ENCODE results near the gene CLUH.
"Not testable (repeated sequence)": the region's sequence is repeated elsewhere in the genome, so short reads cannot be mapped to it uniquely, and the experiment has no call there.

CLUH gene

DNA sequence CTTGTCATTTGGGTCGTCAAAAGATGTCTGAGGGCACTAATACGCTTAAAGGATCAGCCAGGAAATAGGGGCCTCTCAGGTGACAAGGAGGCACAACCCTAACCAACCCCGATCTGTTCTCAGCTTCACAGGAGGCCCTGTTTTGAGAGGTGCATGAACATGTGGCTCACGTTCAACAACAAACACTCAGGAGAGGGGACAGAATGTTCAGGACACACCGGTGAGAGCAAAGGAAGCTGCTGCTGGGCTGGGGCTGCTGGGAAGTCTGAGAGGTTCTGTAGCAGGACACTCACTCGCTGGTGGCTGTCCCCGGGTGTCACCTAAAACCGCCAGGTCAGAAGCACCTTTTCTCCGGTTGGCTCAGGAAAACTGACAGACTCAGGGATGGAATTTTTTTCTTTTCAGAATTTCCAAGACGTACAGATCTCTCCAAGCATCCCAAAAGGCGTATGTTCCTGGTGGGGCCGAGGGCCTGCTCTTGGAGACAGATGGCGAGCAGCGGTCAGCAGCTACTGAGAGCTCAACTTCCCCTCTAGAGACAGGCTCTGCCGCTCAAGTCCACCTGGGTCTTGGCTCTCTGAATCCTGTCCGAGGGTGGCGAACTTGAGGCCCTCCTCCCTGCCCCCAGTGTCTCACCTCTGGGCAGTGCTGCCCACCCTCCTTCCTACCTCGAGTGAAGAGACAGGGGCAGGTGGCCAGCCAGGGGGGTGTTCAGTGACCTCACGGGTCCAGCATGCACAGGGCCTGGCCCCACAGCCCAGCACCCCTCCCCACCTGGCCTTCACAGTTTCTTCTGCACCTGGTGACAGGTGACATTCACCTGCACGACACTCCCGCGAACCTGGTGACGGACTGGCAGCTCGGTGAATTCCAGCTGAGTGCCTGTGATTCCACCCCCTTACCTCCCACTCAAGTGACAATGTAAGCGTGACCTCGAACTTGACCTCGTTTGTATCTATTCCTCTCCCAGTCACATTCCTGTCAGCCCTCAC lies 22.9 kb downstream of the CLUH start:
- DNase-seq (ENCODE audit: low spot score): no peak

DNA sequence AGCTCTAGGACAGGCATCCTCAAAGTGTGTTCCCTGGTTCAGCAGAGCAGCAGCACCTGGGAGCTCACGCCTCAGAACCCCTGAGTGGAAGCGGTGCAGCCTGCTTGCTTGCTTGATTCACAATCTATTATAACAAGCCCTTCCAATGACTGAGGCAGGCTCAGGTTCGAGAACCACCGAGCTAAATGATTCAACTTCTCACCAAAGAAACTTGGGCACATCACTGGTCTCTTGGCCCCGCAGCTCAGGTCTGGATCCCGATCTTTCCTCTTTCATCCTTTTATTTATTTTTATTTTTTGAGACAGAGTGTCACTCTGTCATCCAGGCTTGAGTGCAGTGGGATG lies 24.5 kb downstream of the CLUH start:
- no peak for DNase-seq (ENCODE audit: low spot score)

DNA sequence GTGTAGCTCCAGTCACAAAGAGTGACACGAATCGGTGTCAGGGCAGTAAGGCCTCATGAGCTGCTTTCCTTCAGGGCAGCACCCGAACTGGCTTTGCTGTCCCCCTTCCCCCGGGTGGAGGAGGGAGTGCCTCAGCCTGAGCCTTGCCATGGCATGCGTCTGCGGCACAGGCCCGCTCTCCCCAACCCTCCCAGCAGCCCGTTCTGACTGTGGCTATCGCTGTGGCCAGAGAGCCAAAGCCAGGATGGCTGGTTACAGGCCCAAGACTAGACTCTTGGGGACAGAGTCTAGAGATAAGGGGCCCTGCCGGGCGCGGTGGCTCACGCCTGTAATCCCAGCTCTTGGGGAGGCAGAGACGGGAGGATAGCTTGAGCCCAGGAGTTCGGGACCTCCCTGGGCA lies 25.9 kb downstream of the CLUH start:
- DNase-seq (ENCODE audit: low spot score): no peak

DNA sequence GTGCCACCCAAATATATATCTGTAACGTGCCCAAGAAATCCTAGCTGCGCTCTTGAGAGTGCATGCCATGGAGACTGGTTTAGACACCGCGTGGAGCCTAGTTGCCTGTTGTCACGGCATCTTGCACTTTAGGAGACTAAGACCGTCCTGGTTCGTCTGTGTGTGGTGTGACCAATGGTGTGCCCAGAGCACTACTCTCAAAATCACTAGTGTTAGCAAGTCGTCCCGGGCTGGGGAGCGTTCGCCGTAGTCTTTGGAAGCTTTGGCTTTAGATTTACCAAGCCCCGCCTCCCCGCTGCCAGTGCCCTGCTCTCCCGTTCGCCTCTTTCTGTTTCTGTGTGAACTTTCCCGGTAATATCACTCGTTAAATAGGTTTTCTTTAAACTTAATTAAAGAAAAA lies 27.0 kb downstream of the CLUH start:
- DNase-seq (ENCODE audit: low spot score): no peak

DNA sequence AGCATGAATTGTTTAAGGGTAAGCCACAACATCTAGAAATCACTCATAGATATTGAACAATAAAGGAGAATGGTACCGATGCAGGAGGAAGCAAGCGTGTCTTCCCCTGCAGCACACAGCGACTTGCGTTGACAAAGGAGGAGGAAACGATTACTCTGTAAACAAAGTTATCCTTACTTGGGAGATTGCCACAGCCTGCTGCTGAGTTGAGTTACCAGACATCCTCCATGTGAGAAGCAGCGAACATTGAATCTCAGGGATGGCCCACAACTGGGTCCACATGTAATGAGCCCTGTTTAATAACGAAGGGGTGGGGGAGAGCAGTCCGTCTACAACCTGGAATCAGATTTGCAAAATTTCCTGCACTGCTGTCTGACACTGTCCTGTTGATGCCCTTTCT lies 27.7 kb downstream of the CLUH start:
- DNase-seq (ENCODE audit: low spot score): no peak

DNA sequence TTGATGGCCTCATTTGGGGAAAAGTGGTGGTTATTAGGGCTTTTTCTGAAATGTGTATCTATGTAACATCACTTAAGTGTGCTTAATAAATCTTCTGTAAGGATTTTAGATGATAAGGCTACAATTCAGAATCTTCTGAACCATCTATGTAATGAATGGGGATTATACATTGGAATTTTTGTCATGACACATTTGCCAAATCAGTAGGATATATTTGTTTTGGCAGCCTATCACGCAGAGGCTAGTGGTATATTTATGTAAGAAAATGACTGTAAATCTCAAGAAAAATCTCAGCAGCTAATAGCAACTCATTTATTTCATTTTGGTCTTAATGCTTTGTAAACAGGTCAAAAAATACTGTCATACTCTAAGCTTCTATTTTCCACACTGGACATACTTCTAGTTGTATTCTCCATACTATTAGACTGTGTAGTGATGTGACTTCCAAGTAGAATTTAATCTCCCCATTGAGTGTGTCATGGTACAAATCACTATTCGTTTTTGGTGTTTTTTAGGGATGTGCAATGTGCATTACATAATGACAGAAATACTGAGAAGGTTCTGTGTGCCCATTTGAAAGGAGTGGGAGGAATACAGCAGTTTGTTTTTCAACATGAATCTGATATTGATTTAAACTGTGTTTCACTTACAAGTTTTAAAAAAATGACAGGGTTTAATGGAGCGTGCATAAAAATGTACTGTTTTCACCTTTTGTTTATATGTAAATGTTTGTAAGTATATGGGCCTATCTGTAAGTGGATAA lies 29.2 kb downstream of the CLUH start:
- no peak for DNase-seq (ENCODE audit: low spot score)

DNA sequence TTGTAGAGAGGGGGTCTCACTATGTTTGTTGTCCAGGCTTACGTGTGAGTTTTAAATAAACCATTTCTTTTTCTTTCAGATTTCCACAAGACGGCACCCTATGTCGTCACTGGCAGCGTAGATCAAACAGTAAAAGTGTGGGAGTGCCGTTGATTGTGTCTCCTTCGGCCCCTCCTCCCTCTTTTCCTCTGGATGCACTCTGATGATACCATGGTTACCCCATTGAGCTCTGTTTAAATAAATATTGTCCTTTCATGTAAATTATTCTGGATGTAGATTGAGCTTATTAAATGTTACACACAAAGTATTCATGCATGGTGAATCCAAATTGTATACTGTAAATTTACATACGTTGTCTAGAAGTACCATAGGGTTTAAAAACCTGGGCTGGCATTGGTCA lies 29.9 kb downstream of the CLUH start:
- no peak for DNase-seq (ENCODE audit: low spot score)

DNA sequence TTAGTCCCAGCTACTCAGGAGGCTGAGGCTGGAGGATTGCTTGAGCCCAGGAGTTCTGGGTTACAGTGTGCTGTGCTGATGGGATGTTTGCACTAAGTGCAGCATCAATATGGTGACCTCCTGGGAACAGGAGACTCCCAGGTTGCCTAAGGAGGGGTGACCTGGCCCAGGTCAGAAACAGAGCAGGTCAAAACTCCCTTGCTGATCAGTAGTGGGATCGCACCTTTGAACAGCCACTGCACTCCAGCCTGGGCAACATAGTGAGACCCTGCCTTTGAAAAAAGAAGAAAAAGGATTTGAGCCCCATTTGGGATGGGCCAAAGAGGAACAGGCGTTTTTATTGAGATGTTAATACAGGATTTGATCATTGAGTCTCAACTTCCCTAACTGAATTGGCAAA lies 30.6 kb downstream of the CLUH start:
- no peak for DNase-seq (ENCODE audit: low spot score)

DNA sequence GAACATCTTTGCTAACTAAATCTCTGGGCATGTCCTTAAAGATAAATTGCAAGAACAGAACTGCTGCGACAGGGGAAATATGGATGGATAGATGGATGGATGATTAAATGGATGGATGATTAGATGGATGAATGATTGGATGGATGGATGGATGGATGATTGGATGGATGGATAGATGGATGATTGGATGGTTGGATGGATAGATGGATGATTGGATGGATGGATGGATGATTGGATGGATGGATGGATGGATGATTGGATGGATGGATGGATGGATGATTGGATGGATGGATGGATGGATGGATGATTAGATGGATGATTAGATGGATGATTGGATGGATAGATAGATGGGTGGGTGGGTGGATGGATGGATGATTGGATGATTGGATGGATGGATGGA lies 32.3 kb downstream of the CLUH start:
- DNase-seq (ENCODE audit: low spot score): not testable (repeated sequence)

DNA sequence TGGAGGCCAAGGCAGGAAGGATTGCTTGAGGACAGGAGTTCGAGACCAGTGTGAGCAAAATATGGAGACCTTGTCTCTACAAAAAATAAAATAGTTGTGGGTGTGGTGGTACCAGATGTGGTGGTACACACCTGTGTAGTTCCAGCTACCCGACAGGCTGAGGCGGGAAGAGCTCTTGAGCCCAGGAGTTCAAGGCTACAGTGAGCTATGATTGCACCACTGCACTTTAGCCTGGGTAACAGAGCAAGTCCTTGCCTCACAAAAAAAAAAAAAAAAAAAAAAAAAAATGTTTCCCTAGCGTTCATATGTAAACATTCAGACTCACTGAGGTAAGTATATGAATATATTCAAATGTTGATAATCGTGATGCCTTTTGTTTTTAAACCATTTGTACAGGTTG lies 39.5 kb downstream of the CLUH start:
- DNase-seq (ENCODE audit: low spot score): no peak

DNA sequence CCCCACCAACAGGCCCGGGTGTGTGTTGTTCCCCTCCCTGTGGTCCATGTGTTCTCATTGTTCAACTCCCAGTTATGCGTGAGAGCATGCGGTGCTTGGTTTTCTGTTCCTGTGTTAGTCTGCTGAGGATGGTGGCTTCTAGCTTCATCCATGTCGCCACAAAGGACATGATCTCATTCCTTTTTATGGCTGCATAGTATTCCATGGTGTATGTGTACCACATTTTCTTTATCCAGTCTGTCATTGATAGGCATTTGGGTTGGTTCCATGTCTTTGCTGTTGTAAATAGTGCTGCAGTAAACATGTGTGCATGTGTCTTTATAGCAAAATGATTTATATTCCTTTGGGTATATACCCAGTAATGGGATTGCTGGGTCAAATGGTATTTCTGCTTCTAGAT lies 51.2 kb downstream of the CLUH start:
- not testable (repeated sequence) for DNase-seq (ENCODE audit: low spot score)

DNA sequence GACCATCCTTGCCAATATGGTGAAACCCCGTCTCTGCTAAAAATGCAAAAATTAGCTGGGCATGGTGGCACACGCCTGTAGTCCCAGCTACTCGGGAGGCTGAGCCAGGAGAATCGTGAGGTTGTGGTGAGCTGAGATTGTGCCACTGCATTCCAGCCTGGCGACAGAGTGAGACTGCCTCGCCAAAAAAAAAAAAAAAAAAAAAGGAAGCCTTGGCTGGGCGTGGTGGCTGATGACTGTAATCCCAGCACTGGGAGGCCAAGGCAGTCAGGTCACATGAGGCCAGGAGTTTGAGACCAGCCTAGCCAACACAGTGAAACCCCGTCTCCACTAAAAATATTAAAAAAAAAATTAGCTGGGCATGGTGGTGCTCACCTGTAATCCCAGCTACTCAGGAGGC lies 52.2 kb downstream of the CLUH start:
- not testable (repeated sequence) for DNase-seq (ENCODE audit: low spot score)

DNA sequence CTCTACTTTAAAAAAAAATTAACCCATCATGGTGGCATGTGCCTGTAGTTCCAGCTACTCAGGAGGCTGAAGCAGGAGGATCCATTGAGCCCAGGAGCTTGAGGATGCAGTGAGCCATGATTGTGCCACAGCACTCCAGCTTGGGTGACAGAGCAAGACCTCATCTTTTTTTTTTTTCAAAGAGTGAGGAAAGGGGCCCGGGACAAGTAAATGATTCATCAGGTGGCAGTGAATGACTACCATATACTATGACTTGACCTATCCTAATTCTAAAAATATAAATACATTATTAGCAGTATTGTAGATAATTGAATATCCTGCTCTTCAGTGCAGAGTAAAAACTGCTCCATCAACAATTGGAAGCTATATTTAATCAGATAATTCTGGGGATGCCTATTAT lies 55.3 kb downstream of the CLUH start:
- no peak for DNase-seq (ENCODE audit: low spot score)

DNA sequence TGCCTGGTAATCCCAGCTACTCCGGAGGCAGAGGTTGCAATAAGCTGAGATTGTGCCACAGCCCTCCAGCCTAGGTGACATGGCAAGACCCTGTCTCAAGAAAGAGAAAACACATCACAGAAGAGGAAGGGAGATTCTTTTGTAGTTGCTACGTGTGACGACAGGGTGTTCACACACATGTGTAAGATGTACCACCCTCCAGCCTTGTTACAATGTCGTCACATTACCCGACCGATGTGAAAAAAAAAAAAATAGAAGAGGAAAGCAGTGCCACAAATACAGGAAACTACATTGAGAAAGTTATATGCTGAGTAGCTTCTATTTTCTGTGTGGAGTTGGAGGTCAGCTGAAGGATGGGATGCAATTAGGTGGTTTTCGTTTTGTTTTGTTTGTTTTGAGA lies 56.0 kb downstream of the CLUH start:
- DNase-seq (ENCODE audit: low spot score): no peak

DNA sequence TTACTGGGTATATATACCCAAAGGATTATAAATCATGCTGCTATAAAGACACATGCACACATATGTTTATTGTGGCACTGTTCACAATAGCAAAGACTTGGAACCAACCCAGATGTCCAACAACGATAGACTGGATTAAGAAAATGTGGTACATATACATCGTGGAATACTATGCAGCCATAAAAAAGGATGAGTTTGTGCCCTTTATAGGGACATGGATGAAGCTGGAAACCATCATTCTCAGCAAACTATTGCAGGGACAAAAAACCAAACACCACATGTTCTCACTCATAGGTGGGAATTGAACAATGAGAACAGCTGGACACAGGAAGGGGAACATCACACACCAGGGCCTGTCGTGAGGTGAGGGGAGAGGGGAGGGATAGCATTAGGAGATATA lies 58.7 kb downstream of the CLUH start:
- not testable (repeated sequence) for DNase-seq (ENCODE audit: low spot score)

DNA sequence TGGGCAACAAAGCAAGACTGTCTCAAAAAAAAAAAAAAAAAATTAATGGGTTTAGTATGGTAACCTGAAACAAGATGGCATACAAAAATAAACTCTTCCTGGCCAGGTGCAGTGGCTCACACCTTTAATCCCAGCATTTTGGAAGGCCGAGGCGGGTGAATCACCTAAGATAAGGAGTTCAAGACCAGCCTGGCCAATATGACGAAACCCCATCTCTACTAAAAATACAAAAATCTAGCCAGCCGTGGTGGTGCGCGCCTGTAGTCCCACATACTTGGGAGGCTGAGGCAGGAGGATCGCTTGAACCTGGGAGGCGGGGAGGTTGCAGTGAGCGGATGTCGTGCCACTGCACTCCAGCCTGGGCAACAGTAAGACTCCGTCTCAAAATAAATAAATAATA lies 62.4 kb downstream of the CLUH start:
- no peak for DNase-seq (ENCODE audit: low spot score)

DNA sequence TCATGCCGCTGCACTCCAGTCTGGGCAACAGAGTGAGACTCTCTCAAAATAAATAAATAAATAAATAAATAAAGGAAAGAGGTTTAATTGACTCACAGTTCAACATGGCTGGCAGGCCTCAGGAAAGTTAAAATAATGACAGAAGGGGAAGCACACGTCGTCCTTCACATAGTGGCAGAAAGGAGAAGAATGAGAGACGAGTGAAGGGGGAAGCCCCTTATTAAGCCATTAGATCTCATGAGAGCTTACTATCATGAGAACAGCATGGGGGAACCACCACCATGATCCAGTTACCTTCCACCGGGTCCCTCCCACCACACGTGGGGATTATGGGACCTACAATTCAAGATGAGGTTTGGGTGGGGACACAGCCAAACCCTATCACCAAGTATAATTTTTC lies 63.6 kb downstream of the CLUH start:
- DNase-seq (ENCODE audit: low spot score): no peak

DNA sequence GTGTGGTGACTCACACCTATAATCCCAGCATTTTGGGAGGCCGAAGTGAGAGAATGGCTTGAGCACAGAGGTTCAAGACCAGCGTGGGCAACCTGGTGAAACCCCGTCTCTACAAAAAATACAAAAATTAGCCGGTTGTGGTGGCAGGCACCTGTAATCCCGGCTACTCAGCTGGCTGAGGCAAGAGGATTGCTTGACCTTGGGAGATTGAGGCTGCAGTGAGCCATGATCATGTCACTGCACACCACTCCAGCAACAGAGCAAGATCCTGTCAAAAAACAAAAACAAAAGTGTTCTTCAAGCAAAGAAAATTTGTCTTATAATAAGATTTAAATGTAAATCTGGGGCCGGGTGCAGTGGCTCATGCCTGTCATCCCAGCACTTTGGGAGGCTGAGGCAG lies 66.6 kb downstream of the CLUH start:
- no peak for DNase-seq (ENCODE audit: low spot score)

All from hematopoietic multipotent progenitor cell treated with erythropoietin and hydrocortisone succinate and interleukin-3 and kit ligand, for 17 days (in vitro differentiated cells).